HG03280 (cell line): ENCODE data around the gene LHFPL6.

Source experiments
- ATAC-seq: cut with Tn5 transposase; IDR thresholded peaks from one replicate; pipeline ENCODE4 v1.9.1; 2021; ENCODE audit warnings: mild to moderate bottlenecking, moderate library complexity; ENCODE audit not compliant: unreplicated experiment

The LHFPL6 gene

GRCh38 chr13:39596176-39596575, 6.8 kb downstream of the LHFPL6 start:
- ATAC-seq, result no peak

GRCh38 chr13:39590466-39591036, 12.4 kb downstream of the LHFPL6 start:
- no peak for ATAC-seq

- ATAC-seq, result no peak
Observed at GRCh38 chr13:39588384-39588783, 14.6 kb downstream of the LHFPL6 start.

- no peak for ATAC-seq
Observed at GRCh38 chr13:39587939-39588338, 15.1 kb downstream of the LHFPL6 start.

GRCh38 chr13:39586958-39587605, 15.9 kb downstream of the LHFPL6 start:
- no peak for ATAC-seq

GRCh38 chr13:39586151-39586550, 16.8 kb downstream of the LHFPL6 start:
- no peak for ATAC-seq

- ATAC-seq, result no peak
Observed at GRCh38 chr13:39585219-39585618, 17.8 kb downstream of the LHFPL6 start.

- no peak for ATAC-seq
Observed at GRCh38 chr13:39580881-39581575, 22.0 kb downstream of the LHFPL6 start.

- no peak for ATAC-seq
Observed at GRCh38 chr13:39578821-39579291, 24.1 kb downstream of the LHFPL6 start.

GRCh38 chr13:39577838-39578491, 25.0 kb downstream of the LHFPL6 start:
- ATAC-seq, result no peak

- no peak for ATAC-seq
Observed at GRCh38 chr13:39577203-39577602, 25.8 kb downstream of the LHFPL6 start.

GRCh38 chr13:39575641-39576238, 27.3 kb downstream of the LHFPL6 start:
- no peak for ATAC-seq

- no peak for ATAC-seq
Observed at GRCh38 chr13:39571502-39572092, 31.4 kb downstream of the LHFPL6 start.

- ATAC-seq, result no peak
Observed at GRCh38 chr13:39567569-39567968, 35.4 kb downstream of the LHFPL6 start.

GRCh38 chr13:39566216-39566869, 36.6 kb downstream of the LHFPL6 start:
- no peak for ATAC-seq

- ATAC-seq, result no peak
Observed at GRCh38 chr13:39565036-39565949, 37.7 kb downstream of the LHFPL6 start.

GRCh38 chr13:39563470-39563735, 39.6 kb downstream of the LHFPL6 start:
- ATAC-seq, result no peak

- no peak for ATAC-seq
Observed at GRCh38 chr13:39561971-39562370, 41.0 kb downstream of the LHFPL6 start.

- ATAC-seq, result no peak
Observed at GRCh38 chr13:39559847-39560246, 43.1 kb downstream of the LHFPL6 start.
